HepG2 (cell line): ENCODE measurements around the gene SLC29A2. TPM values are rescaled to one million over a fixed set of nuclear protein-coding genes. Genes with fewer than 3 reads are reported as not detected.
A peak's percentile ranks its signal among the peaks of the same experiment; 100 is the strongest.

Source experiments
- CREB1 ChIP-seq, 2 experiments: fragments of 450-650 bp in 1 of 2; IDR thresholded peaks; 2 replicates each; pipeline ENCODE4 v1.6.1; 2016 to 2017; ENCODE audit warnings: control low read depth in 1 of 2, mild to moderate bottlenecking in 1 of 2, missing compliant biosample characterization in 1 of 2, missing genetic modification characterization in 1 of 2
- ELF1 ChIP-seq: sonication (generic); formaldehyde crosslinking; IDR thresholded peaks from 2 replicates; pipeline ENCODE4 v1.4.0; 2020; ENCODE audit warnings: missing genetic modification reagents
- GATA4 ChIP-seq: sonication (generic); IDR thresholded peaks from 2 replicates; pipeline ENCODE4 v1.6.1; 2016; ENCODE audit warnings: antibody characterized with exemption, low read depth, borderline replicate concordance
- HNRNPH1 ChIP-seq: fragments of 200-400 bp; formaldehyde crosslinking; optimal IDR thresholded peaks from 2 replicates; pipeline ENCODE3; 2017; ENCODE audit warnings: mild to moderate bottlenecking, low read depth, low read length
- KLF13 ChIP-seq: sonication (generic); formaldehyde crosslinking; IDR thresholded peaks from 2 replicates; pipeline ENCODE4 v1.4.0; 2020; ENCODE audit warnings: mild to moderate bottlenecking, missing genetic modification reagents
- MATR3 ChIP-seq: sonication (generic); formaldehyde crosslinking; IDR thresholded peaks from 2 replicates; pipeline ENCODE4 v1.4.0; 2020; ENCODE audit warnings: missing genetic modification reagents
- NFRKB ChIP-seq: fragments of 450-650 bp; IDR thresholded peaks from 2 replicates; pipeline ENCODE4 v1.6.1; 2017
- NONO ChIP-seq, 2 experiments: fragments of 450-650 bp in 1 of 2; sonication (generic) in 1 of 2; formaldehyde crosslinking in 1 of 2; IDR thresholded peaks in 1 of 2; conservative IDR thresholded peaks in 1 of 2; 2 replicates each; pipeline versions ENCODE4 v1.6.1 to v1.8.0; 2017 to 2022; ENCODE audit warnings: mild to moderate bottlenecking in 1 of 2, missing genetic modification reagents in 1 of 2, moderate library complexity in 1 of 2
- ONECUT2 ChIP-seq: sonication (generic); formaldehyde crosslinking; IDR thresholded peaks from 2 replicates; pipeline ENCODE4 v1.4.0; 2020; ENCODE audit warnings: missing genetic modification reagents
- SNRNP70 ChIP-seq: fragments of 200-400 bp; formaldehyde crosslinking; IDR thresholded peaks from 2 replicates; pipeline ENCODE4 v1.6.1; 2017; ENCODE audit warnings: mild to moderate bottlenecking, low read depth, low read length, moderate library complexity
- TSC22D2 ChIP-seq: sonication (generic); formaldehyde crosslinking; IDR thresholded peaks from 2 replicates; pipeline ENCODE4 v1.5.1; 2020; ENCODE audit warnings: missing genetic modification reagents, mild to moderate bottlenecking, borderline replicate concordance
- YEATS2 ChIP-seq: sonication (generic); formaldehyde crosslinking; IDR thresholded peaks from 2 replicates; pipeline ENCODE4 v1.4.0; 2020; ENCODE audit warnings: missing genetic modification reagents, borderline replicate concordance
- ZNF282 ChIP-seq: fragments of 450-650 bp; IDR thresholded peaks from 2 replicates; pipeline ENCODE4 v1.6.1; 2018; ENCODE audit not compliant: partially characterized antibody
- ZNF44 ChIP-seq: sonication (generic); formaldehyde crosslinking; IDR thresholded peaks from 2 replicates; pipeline ENCODE4 v1.5.1; 2020; ENCODE audit warnings: mild to moderate bottlenecking, missing genetic modification reagents
- ZNF569 ChIP-seq: sonication (generic); formaldehyde crosslinking; IDR thresholded peaks from 2 replicates; pipeline ENCODE4 v1.5.0; 2020; ENCODE audit warnings: mild to moderate bottlenecking, missing genetic modification reagents, moderate library complexity, borderline replicate concordance
- ZNF629 ChIP-seq: sonication (generic); formaldehyde crosslinking; conservative IDR thresholded peaks from 2 replicates; pipeline ENCODE4 v1.5.0; 2020; ENCODE audit warnings: missing genetic modification reagents
- ZNF749 ChIP-seq: sonication (generic); formaldehyde crosslinking; IDR thresholded peaks from 2 replicates; pipeline ENCODE4 v1.8.0; 2022; ENCODE audit warnings: mild to moderate bottlenecking, missing genetic modification reagents, moderate library complexity, borderline replicate concordance
- ZNF883 ChIP-seq: sonication (generic); formaldehyde crosslinking; IDR thresholded peaks from 2 replicates; pipeline ENCODE4 v1.5.1; 2020; ENCODE audit warnings: mild to moderate bottlenecking, missing genetic modification reagents; ENCODE audit errors: not compliant biosample characterization
- polyA plus RNA-seq, 8 experiments: library from polyadenylated mRNA; depleted of rRNA in 3 of 8; stranded (reverse) in 7 of 8; unstranded in 1 of 8; fragments of >200 nt; fragmentation: Illumina TruSeq in 4 of 8; extraction: Trizol in 4 of 8; gene quantifications; 2 replicates each; pipeline versions ENCODE4 v1.2.1 to v1.2.3, GENCODE V29; 2011 to 2016; ENCODE audit warnings: low read depth in 4 of 8, missing spikeins in 1 of 8, mixed read lengths in 1 of 8; ENCODE audit not compliant: insufficient read depth in 1 of 8
- total RNA-seq, 5 experiments: library from RNA; depleted of rRNA; stranded (reverse); fragments of >200 nt; fragmentation: Illumina TruSeq; extraction: Trizol; gene quantifications; 2 replicates each; pipeline ENCODE4 v1.2.3, GENCODE V29; 2016; ENCODE audit warnings: low read depth in 1 of 5
- TF ChIP-seq, protein P1 (sequence below): sonication (generic); formaldehyde crosslinking; IDR thresholded peaks from 2 replicates; pipeline ENCODE4 v1.4.0; 2020; ENCODE audit warnings: missing genetic modification reagents, borderline replicate concordance
- TF ChIP-seq, protein P2 (sequence below): sonication (generic); formaldehyde crosslinking; IDR thresholded peaks from 2 replicates; pipeline ENCODE4 v1.4.0; 2020; ENCODE audit warnings: missing genetic modification reagents, mild to moderate bottlenecking, borderline replicate concordance
- TF ChIP-seq, protein P3 (sequence below): sonication (generic); formaldehyde crosslinking; IDR thresholded peaks from 2 replicates; pipeline ENCODE4 v1.4.0; 2020; ENCODE audit warnings: missing genetic modification reagents; ENCODE audit errors: not compliant biosample characterization
- TF ChIP-seq, protein P4 (sequence below): sonication (generic); formaldehyde crosslinking; IDR thresholded peaks from 2 replicates; pipeline ENCODE4 v1.4.0; 2020; ENCODE audit warnings: missing genetic modification reagents

The SLC29A2 gene
- total and polyA plus RNA-seq, 2 of the 13 experiments (the other 11 are each of a cell fraction or from before 2014, with no cell fraction given), result 0.63 to 0.66 TPM

DNA sequence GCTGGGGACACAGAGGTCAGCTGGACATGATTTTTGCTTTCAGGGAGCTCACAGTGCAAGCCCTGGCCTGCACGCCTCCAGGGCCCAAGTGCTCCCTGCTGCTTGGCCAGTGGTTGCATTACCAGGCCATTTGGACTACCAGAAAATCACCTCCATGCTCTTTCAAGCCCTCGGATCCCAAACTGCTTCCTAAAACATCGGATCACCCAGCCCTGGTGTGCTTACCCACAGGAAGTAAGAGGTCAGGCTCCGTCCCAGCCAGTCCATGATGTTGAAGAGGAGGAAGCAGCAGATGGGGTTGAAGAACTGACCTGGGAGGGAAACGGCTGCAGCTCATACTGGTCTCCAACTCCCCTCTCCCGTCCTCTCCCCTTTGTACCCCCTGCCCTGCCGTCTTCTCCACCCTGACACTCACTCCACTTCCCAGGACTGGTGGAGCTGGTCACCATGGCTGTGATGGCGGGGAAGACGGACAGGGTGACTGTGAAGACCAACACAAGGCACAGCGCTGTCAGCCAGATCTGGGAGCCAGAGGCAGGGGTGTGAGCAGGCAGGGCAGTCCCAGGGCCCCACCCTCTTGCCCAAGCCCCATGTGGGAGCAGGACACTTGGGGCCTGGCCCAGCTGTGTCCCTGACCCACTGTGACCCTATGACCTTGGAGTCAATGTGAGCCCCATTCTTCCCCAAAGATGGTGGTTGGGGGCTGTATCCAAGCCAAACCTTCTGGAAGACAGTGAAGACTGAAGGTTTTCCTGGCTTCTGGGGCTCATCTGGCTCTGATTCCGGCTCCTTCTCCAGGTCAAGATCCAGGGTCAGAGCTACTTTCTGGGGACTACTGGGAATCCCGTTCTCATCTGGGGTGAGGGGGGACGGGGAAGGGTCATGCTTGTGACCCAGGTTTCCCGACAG is 5.6 kb downstream of the SLC29A2 start (continued):
- TF ChIP-seq TSC22D2 (no peak), ZNF44 (CRISPR knock-in tag) (no peak), ELF1 (no peak), KLF13 (CRISPR knock-in tag) (no peak), ZNF282 (no peak), NONO (IDR thresholded peaks at IDR 0.05) (no peak), NONO (CRISPR knock-in tag; conservative IDR thresholded peaks at IDR 0.05) (peak; percentile 79), ZNF749 (no peak), ZNF569 (CRISPR knock-in tag) (no peak), HNRNPH1 (no peak), GATA4 (no peak), MATR3 (no peak), YEATS2 (no peak), ONECUT2 (CRISPR knock-in tag) (no peak), ZNF883 (CRISPR knock-in tag) (peak; percentile 17), NFRKB (no peak), ZNF629 (CRISPR knock-in tag) (no peak), SNRNP70 (no peak), CREB1 (IDR thresholded peaks at IDR 0.05) (no peak), CREB1 (CRISPR knock-in tag; IDR thresholded peaks at IDR 0.05) (no peak)
- TF ChIP-seq, protein P1, sequence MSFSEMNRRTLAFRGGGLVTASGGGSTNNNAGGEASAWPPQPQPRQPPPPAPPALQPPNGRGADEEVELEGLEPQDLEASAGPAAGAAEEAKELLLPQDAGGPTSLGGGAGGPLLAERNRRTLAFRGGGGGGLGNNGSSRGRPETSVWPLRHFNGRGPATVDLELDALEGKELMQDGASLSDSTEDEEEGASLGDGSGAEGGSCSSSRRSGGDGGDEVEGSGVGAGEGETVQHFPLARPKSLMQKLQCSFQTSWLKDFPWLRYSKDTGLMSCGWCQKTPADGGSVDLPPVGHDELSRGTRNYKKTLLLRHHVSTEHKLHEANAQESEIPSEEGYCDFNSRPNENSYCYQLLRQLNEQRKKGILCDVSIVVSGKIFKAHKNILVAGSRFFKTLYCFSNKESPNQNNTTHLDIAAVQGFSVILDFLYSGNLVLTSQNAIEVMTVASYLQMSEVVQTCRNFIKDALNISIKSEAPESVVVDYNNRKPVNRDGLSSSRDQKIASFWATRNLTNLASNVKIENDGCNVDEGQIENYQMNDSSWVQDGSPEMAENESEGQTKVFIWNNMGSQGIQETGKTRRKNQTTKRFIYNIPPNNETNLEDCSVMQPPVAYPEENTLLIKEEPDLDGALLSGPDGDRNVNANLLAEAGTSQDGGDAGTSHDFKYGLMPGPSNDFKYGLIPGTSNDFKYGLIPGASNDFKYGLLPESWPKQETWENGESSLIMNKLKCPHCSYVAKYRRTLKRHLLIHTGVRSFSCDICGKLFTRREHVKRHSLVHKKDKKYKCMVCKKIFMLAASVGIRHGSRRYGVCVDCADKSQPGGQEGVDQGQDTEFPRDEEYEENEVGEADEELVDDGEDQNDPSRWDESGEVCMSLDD (CRISPR knock-in tag), result no peak
- TF ChIP-seq, protein P2, sequence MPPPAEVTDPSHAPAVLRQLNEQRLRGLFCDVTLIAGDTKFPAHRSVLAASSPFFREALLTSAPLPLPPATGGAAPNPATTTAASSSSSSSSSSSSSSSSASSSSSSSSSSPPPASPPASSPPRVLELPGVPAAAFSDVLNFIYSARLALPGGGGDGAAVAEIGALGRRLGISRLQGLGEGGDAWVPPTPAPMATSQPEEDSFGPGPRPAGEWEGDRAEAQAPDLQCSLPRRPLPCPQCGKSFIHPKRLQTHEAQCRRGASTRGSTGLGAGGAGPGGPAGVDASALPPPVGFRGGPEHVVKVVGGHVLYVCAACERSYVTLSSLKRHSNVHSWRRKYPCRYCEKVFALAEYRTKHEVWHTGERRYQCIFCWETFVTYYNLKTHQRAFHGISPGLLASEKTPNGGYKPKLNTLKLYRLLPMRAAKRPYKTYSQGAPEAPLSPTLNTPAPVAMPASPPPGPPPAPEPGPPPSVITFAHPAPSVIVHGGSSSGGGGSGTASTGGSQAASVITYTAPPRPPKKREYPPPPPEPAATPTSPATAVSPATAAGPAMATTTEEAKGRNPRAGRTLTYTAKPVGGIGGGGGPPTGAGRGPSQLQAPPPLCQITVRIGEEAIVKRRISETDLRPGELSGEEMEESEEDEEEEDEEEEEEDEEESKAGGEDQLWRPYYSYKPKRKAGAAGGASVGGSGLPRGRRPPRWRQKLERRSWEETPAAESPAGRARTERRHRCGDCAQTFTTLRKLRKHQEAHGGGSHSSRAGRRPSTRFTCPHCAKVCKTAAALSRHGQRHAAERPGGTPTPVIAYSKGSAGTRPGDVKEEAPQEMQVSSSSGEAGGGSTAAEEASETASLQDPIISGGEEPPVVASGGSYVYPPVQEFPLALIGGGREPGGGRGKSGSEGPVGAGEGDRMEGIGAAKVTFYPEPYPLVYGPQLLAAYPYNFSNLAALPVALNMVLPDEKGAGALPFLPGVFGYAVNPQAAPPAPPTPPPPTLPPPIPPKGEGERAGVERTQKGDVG, result peak; percentile 17; the same call in 1 of the 2 replicates
- TF ChIP-seq, protein P3, sequence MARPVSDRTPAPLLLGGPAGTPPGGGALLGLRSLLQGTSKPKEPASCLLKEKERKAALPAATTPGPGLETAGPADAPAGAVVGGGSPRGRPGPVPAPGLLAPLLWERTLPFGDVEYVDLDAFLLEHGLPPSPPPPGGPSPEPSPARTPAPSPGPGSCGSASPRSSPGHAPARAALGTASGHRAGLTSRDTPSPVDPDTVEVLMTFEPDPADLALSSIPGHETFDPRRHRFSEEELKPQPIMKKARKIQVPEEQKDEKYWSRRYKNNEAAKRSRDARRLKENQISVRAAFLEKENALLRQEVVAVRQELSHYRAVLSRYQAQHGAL (CRISPR knock-in tag), result no peak
- TF ChIP-seq, protein P4, sequence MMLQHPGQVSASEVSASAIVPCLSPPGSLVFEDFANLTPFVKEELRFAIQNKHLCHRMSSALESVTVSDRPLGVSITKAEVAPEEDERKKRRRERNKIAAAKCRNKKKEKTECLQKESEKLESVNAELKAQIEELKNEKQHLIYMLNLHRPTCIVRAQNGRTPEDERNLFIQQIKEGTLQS (CRISPR knock-in tag), result no peak
